ENCODE measurements around the gene CTNNA1. TPM values are rescaled to one million over a fixed set of nuclear protein-coding genes. Genes with fewer than 3 reads are reported as not detected.
"Not testable (repeated sequence)": the region's sequence is repeated elsewhere in the genome, so short reads cannot be mapped to it uniquely, and the experiment has no call there.

The CTNNA1 gene
- total RNA-seq, 1 donor, result 327 TPM

- TF ChIP-seq CTCF (IDR thresholded peaks at IDR 0.05; ENCODE audit: insufficient read depth, low read length), result no peak
- no peak overlapping the region for H3K4me3 ChIP-seq (ENCODE audit: low read depth, low read length)
- DNase-seq (ENCODE audit: low read depth), result no peak
Measured at GRCh38 chr5:138807182-138807581, 54.0 kb downstream of the CTNNA1 start.

- no peak for TF ChIP-seq CTCF (IDR thresholded peaks at IDR 0.05; ENCODE audit: insufficient read depth, low read length)
- no peak overlapping the region for H3K4me3 ChIP-seq (ENCODE audit: low read depth, low read length)
- peak; percentile 23 for DNase-seq (ENCODE audit: low read depth)
Measured at GRCh38 chr5:138809391-138809790, 56.2 kb downstream of the CTNNA1 start.

GRCh38 chr5:138810861-138811260 lies 57.6 kb downstream of the CTNNA1 start:
- not testable (repeated sequence) for H3K4me3 ChIP-seq (ENCODE audit: low read depth, low read length); DNase-seq (ENCODE audit: low read depth)

- TF ChIP-seq CTCF (IDR thresholded peaks at IDR 0.05; ENCODE audit: insufficient read depth, low read length), result no peak
- DNase-seq (ENCODE audit: low read depth), result no peak
- no peak overlapping the region for H3K4me3 ChIP-seq (ENCODE audit: low read depth, low read length)
Measured at GRCh38 chr5:138815529-138815928, 62.3 kb downstream of the CTNNA1 start.

GRCh38 chr5:138817241-138817640 lies 64.0 kb downstream of the CTNNA1 start:
- no peak for DNase-seq (ENCODE audit: low read depth)
- TF ChIP-seq CTCF (IDR thresholded peaks at IDR 0.05; ENCODE audit: insufficient read depth, low read length), result no peak
- H3K4me3 ChIP-seq (ENCODE audit: low read depth, low read length), result no peak overlapping the region

- no peak for TF ChIP-seq CTCF (IDR thresholded peaks at IDR 0.05; ENCODE audit: insufficient read depth, low read length)
- no peak for DNase-seq (ENCODE audit: low read depth)
- H3K4me3 ChIP-seq (ENCODE audit: low read depth, low read length), result no peak overlapping the region
Measured at GRCh38 chr5:138819081-138819480, 65.9 kb downstream of the CTNNA1 start.

- H3K4me3 ChIP-seq (ENCODE audit: low read depth, low read length), result no peak overlapping the region
- no peak for TF ChIP-seq CTCF (IDR thresholded peaks at IDR 0.05; ENCODE audit: insufficient read depth, low read length)
- no peak for DNase-seq (ENCODE audit: low read depth)
Measured at GRCh38 chr5:138820695-138821094, 67.5 kb downstream of the CTNNA1 start.
